NCI-H748 (cell line): ENCODE data around the gene UBQLN4.
"Not testable (repeated sequence)": the region's sequence is repeated elsewhere in the genome, so short reads cannot be mapped to it uniquely, and the experiment has no call there.

Experiments used
- DNase-seq: peaks from one replicate; lab custom pipeline; 2025; ENCODE audit not compliant: unreplicated experiment; lab: John Stamatoyannopoulos, UW

Gene UBQLN4

DNA sequence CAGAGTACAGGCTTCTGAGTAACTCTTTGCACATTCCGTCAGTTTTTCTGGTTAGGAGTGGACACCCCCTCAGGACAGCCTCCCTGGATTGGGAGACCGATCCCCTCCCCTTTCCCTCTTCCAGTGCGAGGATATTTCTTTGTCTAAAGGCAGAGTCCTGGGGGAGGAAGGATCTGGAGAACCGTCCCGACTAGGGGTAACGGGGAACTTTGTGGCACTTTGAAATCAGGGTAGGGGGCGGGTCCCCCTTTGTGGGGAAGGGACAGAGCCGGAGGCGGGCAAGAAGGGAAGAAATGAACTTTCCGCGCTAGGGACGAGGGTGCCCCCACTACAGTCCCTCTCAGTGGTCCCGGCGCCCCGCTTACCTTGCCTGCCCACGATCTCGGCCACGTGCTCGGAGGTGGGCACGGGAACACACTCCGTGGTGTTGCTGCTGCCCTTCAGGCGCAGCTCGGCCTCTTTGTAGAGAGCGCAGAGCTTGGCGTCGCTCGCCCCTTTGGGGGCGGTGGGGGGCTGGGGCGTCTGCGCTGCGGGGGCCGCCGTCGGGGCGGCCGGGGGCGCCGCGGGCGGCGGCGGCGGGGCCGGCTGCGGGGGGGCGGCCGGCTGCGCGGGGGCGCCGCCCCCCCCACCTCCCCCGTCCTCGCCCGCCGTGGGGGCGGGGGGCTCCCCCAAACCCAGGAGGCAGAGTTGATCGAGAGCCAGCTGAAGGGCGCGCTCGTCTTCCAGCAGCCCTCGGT lies 27.8 kb upstream of the UBQLN4 start:
- DNase-seq: peak; percentile 38

GRCh38 chr1:156080863-156081179 lies 27.2 kb upstream of the UBQLN4 start:
- no peak for DNase-seq

DNA sequence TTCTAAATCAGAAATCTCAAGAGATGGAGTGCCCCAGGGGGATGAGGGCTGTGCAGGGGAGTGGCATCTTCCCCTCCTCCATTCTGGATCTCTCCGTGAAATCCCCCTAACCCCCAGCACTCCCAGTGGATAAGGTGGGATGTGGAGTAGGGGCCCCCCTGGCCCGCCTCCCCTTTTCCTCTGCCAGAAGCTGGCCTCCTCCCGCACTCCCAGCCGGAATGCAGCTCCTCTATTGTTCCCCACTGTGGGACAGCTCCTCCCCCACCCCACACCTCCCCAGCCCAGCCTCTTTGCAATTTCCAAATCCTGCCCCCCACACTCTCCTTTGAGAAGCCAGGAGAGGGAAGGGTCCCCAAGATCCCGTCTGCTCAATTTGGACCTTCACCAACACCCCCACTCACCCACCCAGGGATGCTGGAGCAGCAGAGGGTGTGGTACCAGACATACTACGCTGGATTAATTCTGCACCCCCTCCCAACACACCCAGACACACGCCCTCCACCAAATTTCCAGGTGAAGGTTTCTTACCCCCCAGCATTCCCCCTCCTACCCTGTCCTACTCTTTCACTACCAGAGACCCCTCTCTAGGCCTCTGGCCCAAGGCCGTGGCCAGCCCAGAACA lies 26.8 kb upstream of the UBQLN4 start:
- no peak for DNase-seq

GRCh38 chr1:156079762-156080161 lies 26.2 kb upstream of the UBQLN4 start:
- DNase-seq: no peak

DNA sequence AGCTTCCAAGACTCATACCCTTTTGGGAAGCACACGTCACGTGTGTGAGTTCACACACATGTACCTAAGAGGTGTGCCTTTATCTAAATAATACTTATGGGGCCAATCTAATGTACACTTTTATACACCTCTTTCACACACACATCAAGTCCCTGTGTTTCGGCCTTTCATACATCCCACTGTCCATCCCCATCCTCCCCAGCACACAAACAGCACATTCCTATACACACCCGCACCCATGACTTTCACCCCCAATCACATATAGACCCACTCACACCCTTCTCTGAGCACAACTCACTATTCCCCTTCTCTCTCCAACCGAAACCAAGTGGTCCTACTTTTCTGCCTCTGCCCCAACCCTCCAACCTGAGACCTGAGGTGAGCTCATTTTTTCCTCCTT lies 25.1 kb upstream of the UBQLN4 start:
- no peak for DNase-seq

DNA sequence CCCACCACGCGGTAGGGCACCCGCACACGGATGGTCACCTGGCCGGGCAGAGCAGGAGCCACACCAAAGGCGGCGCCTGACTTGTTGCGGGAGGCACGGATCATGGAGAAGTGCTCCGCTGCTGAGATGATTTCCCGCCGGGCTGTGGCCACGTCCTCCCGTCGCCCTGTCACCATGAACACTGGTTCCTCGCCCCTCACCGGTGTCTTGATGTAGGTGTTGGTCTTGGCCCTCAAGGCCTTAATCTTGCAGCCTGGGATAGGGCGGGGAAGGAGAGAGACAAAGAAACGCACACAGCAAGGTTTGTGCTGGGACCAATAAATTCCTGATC lies 23.8 kb upstream of the UBQLN4 start:
- no peak for DNase-seq

GRCh38 chr1:156076609-156077429 lies 23.2 kb upstream of the UBQLN4 start:
- no peak for DNase-seq

DNA sequence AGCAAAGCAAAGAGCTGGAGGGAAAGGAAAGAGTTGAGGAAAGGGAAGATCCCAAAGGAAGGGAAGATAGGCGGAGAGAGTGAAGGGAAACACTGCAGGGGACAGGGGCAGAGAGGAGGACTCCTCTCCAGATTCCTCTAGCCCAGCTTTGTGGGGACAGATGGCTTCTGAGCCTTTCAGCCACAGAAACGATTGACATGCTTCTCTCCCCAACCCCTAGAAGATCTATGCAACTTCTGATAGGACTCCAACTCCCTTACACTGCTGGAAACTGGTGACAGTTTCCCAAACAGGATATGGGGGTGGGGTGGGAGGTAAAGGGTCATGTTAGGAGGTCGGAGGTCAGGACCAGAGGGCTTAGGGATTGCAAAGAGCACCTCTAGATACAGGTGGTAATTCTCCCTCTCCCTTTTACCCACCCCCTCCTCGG lies 22.2 kb upstream of the UBQLN4 start:
- DNase-seq: no peak

GRCh38 chr1:156075162-156075561 lies 21.6 kb upstream of the UBQLN4 start:
- DNase-seq: no peak

DNA sequence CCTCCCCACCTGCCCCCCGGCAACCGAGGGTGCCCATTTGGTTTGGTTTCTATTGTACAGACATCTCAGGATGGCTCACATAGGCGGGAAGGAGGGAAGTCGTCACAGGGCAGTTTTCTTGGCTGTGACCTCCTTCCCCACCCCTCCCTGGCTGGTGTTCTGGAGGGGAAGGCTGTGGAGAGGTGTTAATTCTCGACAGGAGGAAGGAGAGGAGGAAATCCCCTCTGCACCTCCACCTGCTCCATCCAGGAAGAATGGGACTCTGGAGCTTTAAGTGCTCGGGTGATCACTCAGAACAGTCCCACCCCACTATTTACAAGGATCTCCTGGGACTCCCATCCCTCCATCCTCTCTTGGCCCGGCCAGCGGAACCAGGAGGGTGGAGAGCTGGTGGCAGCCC lies 21.1 kb upstream of the UBQLN4 start:
- no peak for DNase-seq

DNA sequence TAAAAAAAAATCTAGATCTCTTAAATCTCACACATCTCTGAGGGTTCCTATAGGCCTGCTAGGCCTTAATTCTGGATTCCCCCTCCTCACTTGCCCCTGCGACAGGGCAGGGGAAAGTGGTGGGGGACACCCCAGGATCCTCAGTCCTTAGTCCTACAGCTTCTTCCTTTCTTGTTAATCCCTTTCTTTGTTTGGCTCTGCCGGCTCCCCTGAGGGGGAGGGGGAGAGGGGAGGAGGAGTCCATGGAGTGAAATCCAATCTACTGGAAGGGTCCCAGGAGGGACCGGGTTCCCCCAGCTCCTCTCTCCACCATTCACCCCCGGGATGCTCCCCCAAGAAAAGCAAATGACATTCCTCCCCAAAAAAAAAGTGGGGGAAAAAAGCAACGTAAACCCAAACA lies 20.1 kb upstream of the UBQLN4 start:
- DNase-seq: no peak

GRCh38 chr1:156073110-156073687 lies 19.6 kb upstream of the UBQLN4 start:
- no peak for DNase-seq

GRCh38 chr1:156072251-156072650 lies 18.7 kb upstream of the UBQLN4 start:
- no peak for DNase-seq

DNA sequence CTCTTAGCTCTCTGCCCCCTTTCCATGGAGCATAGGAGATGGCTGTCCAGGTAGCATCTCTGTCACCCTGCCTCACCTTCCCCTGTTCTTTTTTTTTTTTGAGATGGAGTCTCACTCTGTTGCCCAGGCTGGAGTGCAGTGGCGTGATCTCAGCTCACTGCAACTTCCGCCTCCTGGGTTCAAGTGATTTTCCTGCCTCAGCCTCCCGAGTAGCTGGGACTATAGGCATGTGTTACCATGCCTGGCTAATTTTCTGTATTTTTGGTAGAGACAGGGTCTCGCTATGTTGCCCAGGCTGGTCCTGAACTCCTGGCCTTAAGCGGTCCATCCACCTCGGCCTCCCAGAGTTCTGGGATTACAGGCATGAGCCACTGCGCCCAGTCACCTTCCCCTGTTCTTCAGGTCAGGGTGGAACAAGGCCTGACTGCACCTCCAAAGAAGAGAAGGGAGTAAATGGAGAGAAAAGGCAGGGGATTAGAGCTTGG lies 17.8 kb upstream of the UBQLN4 start:
- DNase-seq: not testable (repeated sequence)

- DNase-seq: no peak
Measured at GRCh38 chr1:156070548-156070947, 16.9 kb upstream of the UBQLN4 start.

DNA sequence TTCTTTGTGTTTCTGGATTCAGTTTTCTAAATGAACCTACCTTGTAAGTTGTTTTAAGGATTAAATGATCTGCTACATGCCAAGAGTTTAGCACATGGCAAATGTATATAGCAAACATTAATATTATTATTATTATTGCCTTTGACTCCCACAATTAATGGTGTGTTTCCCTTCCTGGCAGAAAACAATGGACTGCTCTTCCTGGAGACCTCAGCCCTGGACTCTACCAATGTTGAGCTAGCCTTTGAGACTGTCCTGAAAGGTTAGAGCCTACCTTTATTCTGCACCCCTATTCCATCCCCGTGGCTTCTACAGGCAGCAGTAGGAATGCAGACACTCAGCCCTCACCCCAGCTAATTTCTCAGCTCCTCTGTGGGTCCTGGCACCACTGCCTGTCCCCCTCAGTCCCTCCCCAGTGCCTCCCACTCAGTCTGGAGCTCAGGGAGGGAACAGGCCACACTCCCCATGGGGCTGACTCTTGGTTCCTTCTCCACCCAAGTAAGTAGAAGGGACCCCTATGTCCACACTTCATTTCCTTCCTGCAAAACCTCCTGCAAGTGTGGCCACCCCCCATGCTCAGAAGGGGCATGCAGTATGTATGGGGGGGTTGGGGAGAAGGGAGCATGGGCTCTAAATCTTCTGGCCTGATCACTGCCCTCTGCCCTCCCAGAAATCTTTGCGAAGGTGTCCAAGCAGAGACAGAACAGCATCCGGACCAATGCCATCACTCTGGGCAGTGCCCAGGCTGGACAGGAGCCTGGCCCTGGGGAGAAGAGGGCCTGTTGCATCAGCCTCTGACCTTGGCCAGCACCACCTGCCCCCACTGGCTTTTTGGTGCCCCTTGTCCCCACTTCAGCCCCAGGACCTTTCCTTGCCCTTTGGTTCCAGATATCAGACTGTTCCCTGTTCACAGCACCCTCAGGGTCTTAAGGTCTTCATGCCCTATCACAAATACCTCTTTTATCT lies 16.2 kb upstream of the UBQLN4 start:
- DNase-seq: no peak

GRCh38 chr1:156067262-156067661 lies 13.7 kb upstream of the UBQLN4 start:
- no peak for DNase-seq

GRCh38 chr1:156065871-156066270 lies 12.3 kb upstream of the UBQLN4 start:
- no peak for DNase-seq

DNA sequence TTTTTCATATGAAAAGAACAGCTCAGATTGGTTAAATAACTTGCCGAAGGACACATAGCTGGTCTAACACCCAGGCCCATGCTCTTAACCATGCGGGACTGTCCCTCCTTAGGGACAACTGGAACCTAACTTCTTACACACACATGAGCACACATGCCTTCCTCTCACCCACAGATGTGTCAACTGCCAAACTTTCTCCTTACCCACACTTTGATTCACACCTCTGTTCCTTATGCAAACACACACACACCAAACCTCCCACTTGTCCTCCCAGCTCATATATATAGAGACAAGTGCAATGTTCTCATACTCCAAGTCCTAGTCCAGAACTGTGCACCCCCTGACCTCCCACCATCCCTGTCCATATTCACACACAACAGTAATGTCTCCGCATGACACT lies 11.6 kb upstream of the UBQLN4 start:
- no peak for DNase-seq

- no peak for DNase-seq
Measured at GRCh38 chr1:156064615-156065014, 11.0 kb upstream of the UBQLN4 start.

DNA sequence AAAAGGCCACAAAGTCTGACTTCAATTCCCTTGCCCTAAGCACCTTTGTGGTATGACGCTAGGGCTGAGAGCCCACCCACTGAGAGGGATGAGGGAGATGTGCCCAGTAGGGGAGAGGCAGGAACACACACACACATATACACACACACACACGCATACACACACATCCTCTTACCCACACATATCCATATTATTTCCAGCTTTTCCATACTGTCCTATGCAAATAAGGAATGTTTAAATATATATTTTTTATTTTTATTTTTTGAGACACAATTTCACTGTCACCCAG lies 10.3 kb upstream of the UBQLN4 start:
- no peak for DNase-seq
